GM19238 (cell line): Measurements from ENCODE around the gene TBX4.

Experiments used
- DNase-seq: peaks from one replicate; pipeline ENCODE4 v3.0.0; 2011; ENCODE audit warnings: low spot score; ENCODE audit not compliant: insufficient read length

The TBX4 gene

DNA sequence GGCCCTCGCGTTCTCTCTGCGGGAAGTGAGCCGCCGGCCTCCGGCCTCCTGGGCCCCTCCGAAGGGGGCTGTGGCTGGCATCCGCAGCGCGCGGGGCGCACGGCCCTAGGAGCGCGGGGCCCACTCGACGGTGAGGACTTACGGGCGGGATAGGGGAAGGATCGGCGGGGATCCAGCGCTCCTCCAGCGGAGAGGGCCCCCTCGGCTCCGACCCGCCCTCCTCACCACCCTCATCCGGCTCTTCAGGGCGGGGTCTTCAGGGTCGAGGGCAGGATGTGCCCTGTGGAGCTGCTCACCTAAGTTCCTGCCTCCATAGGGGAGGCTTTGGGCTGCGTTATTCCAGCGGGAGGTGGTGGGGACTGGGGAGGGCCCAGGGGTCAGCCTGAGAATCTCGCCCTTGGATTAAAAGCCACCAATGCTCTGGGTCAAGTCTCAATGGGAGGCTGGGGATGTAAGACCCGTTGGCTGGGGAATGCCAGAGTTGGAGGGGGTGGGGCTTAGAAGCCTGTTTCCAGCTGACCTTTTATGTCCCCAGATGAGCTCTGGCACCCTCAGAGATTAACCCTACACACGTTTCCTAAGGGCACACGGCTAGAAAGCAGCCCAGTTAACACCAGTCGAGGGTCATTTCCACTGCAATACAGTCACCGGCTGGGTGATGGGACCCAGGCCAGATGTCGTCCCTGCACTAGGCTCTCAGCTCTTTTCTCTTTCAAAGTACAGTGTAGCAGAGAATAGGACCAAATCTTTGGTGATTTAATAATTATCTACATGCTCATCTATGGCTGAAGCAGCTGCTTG lies 39.2 kb upstream of the TBX4 start:
- no peak for DNase-seq

DNA sequence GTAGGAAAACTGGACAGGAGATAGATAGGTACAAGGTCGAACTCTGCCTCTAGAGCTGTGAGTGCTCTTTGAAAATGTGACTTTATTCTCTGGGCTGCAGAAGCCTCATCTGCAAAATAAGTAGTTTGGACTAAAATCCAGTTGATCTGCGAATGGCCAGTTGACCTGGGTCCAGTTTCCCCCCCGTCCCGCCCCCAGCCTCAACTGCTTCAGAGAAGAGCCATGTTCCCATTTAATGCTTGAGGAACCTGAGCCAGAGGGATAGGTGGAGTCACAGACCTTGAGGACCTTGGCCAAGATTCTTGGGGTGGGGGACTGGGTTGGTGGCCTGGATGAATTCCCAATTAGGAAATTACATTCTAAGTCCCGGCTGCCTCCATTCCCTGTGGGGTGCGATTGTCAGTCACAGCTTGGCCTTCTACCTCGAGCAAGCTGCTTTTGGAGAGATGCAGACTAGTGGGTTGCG lies 38.5 kb upstream of the TBX4 start:
- DNase-seq, result no peak

DNA sequence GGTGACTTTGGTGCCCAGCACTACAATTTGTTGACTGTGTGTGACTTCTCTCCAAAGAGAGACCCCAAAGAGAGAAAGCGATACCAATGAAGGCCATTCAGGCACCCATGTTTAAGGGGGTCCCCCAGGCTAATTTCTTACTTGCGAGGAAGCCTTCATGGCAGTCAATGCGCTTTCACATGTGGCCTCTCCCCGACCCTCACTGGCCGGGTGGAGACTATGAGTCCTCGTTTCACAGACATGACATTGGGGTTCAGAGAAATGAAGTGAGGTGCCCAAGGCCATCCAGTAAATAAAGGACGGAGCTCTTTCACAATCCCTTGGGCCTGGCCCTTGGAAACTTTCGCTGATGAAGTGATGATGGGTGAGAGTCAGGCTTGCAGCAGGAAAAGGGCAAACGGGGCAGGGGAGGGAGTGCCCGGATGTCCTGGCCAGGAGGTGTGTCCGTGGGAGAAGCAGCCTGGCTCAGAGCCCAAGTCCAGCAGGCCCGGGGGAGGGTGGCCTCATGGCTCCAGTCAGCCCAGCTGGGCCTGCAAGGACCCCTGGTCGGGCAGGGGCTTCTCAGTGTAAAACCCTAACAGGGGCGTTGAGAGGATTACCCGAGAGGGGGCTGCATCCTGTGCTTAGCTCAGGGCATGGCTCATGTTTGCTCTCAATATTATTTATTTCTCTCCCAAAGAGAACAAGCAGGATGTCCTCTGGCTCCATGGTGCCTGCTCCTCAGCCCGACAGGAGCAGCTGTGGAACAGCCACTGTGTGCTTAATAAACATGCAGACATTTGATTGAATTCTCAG lies 37.9 kb upstream of the TBX4 start:
- DNase-seq, result no peak

DNA sequence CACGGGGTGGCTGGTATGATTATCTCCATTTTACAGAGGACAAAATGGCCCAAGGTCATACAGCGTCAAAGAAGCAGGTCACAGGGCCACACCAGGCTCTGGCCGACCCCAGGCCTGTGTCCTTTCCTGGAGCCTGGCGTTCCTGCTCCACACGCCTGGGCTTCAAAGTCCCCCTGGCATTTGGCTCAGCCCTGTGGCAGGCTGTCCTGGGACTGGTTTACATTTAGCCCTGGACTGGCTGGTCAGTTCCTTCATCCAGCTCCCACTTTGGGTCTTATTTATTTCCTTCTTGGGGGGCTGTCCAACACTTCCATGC lies 37.3 kb upstream of the TBX4 start:
- no peak for DNase-seq

- no peak for DNase-seq
Measured at GRCh38 chr17:61415374-61416210, 36.6 kb upstream of the TBX4 start.

GRCh38 chr17:61416211-61416539 lies 36.0 kb upstream of the TBX4 start:
- DNase-seq, result no peak

DNA sequence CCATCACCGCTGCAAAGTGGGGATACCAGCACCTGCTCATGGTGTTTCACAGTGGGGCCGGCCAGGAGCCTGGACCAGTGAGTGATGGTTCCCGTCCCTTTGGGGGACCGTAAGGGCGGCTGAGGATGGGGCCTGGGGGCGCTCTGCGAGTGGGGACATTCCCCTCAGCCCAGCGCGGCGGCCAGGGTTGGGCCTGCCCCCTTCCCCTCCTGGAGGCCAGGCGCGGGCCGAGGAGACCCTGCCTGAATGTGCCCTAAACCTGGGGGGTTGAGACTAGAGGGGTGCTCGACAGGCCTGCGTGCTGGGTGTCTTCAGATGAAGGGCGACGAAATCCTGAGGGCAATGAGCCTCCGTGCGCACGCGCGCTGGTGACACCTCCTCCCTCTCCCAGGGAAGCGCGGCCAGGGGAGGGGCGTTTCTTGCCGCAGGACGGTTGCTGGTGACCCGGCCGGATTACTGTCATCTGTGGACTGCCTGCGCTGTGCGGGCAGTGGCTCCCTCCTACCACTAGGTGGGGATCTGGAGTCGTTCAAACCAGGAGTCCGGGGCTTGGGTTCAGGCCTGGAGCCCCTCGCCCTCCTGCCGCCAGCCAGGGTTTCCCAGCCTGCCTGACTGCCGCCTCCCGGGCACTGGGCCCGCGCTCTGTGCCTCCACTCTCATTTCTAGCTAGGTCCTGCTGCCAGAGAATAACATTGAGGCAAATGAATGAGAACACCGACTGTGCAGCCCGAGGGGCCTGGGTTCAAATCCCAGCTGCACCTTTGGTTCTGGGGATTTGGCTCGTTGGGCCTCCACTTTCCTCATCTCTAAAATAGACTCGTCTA lies 35.5 kb upstream of the TBX4 start:
- DNase-seq, result no peak

DNA sequence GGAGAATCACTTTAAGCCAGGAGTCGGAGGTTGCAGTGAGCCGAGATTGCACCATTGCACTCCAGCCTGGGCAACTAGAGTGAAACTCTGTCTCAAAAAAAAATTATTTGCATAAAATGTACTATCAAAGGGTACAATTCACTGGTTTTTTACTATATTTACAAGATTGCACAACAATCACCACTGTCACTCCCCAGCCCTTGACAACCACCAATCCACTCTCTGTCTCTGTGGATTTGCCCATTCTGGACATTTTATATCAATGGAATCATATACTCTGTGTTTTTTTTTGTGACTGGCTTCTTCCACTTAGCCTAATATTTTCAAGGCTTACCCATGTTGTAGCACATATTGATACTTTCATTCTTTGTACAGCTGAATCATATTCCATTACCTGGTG lies 33.8 kb upstream of the TBX4 start:
- no peak for DNase-seq

- DNase-seq, result no peak
Measured at GRCh38 chr17:61419496-61420046, 32.7 kb upstream of the TBX4 start.

DNA sequence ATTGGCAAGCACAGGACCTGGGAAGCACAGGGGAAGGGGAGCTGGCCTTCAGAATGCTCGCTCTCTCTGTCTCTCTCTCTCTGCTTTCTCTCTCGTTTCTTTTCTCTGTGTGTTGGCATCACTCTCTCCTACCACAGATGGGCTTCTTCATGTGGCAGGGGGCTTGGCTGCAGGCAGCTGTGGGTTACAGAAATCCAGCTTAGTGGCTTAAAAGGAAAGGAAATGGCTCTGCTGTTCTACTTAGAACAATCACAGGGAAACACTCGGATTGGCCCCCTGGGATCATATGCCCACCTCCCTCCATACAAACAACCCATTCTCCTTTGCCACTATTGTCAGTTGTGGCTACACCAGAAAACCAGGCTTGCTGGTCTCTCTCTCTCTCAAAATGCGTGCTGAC lies 32.2 kb upstream of the TBX4 start:
- no peak for DNase-seq

DNA sequence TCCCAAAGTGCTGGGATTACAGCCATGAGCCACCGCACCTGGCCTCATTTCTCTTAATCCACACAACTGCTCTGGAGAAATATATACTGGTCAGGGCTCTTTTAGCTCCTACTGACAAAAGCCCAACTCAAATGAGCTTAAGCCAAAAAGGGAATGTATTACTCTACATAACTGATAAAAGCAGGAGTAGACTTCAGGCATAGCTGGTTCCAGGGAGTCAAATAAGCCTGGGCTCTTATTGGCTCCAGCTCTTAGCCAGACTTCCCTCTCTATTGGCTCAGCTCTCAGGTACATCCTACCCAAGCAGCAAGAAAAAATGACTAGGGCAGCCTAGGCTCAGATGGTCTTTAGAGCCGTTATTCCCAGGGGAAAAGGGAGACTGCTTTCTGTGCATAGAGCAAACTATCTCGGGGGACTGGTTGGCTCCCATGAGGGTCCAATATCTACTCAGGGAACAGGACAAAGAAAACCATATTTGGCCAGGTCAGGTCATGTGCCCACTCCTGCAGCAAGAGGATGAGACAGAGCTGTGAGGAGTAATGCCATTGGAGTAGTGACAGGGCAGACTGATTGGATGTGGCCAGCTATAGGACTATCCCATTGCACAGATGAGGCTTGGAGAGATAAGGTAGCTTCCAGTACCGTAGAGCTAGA lies 31.4 kb upstream of the TBX4 start:
- no peak for DNase-seq

DNA sequence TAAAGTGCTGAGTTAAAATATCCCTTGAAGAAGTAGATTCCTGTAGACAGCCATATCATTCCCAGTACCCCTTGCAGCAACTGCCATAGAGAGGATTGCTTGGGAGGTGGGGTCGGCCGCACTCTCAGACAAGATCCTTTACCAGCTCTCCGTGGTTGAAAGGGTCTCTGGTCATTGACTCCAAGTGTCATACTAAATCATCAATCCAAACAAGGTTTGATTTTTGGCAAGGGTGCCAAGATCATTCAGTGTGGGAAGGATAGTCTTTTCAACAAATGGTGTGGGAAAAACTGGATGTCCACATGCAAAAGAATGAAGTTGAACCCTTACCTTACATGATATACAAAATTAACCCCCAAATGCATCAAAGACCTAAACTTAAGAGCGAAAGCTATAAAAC lies 30.8 kb upstream of the TBX4 start:
- no peak for DNase-seq

DNA sequence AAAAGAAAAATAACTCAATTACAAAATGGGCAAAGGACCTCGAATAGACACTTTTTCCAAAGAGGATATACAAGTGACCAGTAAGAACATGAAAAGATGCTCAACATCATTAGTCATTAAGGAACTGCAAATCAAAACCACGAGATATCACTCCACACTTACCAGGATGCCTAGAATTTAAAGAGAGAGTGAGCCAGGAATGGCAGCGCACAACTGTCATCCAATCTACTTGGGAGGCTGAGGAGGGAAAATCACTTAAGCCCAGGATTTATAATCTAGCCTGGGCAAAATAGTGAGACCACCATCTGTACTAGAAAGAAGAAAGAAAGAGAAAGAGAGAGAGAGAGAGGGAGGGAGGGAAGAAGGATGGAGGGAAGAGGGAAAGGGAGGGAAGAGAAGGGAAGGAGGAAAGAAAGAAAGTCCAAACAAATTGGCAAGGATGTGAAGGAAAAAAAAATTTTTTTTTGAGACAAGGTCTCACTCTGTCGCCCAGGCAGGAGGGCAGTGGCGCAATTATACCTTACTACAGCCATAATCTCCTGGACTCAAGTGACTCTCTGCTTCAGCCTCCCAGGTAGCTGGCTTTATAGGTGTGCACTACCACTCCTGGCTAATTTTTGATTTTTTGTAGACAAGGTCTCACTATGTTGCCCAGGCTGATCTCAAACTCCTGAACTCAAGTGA lies 30.0 kb upstream of the TBX4 start:
- DNase-seq, result no peak

DNA sequence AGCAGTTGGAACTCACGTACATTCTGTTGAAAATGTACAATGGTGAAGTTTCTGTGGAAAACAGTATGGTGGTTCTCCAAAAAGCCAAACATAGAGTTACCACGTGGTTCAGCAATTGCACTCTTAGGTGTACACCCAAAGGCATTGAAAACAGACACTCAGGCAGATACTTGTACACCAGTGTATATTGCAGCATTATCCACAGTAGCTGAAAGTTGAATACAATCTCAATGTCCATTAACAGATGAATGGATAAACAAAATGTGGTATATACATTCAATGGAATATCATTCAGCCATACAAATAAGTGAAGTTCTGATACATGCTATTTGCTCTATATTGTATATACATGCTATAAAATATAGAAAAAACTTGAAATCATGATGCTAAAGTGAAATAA lies 29.4 kb upstream of the TBX4 start:
- DNase-seq, result no peak

DNA sequence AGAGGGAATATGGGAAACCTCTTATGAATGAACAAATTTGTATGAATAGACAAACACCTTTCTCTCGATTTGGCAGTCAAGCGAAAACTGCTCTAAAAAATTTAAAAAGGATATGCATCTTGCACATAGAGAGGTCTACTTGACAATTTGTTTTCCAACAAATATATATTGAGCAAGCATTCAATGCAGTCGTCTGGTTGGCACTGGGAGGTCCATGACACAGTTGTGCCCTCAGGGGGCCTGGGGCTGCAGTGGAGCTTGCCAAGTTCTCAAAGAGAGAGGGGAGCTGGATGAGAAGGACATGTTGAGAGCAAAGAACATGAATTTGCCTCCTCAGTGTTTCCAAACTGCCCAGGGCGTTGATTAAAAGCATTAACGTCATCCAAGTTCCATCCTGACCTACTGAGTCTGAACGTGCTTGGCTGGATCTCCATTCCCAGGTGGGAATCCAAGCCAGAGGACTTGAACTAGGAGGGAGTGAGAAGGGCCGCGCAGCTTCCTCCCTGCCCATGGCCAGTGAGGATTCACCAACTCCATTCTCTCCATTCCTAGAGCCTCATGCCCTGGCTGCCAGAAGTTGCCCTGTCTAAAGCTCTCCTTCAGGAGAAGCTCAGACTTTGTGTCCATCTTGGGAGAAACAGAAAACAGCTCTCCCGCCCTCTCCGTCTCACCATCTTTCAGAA lies 28.1 kb upstream of the TBX4 start:
- no peak for DNase-seq

DNA sequence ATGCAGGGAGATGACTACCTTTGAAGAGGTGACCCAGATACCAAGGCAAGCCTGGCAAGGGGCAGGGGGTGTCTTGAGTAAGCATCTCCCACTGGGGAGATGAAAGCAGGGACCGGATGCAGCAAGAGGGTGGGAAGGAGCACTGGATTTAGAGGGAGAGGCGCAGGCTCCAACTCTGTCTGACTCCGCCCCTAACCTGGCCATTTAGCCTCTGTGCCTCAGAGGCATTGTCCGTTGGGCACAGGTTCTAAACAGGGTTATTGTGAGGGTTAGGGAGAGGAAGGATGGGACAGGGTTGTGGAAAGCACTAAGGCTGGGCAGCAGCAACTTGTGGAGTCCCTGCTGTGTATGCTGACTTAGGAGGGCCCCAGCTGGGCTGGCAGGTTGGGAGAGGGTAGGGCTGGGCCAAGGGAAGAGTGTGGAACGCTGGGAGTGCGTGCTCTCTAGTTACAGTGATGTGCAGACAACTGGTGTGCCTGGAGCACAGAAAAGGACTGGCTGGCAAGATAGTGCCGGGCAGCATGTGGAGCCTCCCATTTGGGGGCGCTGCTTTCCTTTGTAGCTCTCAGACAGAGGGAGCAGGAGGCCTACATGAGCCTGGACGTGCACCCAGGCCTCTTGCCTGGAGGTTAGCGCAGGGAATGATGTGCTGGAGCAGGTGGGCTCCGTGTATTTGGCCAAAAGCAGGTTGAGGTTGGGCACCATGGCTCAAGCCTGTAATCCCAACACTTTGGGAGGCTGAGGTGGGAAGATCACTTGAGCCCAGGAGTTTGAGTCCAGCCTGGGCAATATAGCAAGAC lies 26.3 kb upstream of the TBX4 start:
- no peak for DNase-seq

DNA sequence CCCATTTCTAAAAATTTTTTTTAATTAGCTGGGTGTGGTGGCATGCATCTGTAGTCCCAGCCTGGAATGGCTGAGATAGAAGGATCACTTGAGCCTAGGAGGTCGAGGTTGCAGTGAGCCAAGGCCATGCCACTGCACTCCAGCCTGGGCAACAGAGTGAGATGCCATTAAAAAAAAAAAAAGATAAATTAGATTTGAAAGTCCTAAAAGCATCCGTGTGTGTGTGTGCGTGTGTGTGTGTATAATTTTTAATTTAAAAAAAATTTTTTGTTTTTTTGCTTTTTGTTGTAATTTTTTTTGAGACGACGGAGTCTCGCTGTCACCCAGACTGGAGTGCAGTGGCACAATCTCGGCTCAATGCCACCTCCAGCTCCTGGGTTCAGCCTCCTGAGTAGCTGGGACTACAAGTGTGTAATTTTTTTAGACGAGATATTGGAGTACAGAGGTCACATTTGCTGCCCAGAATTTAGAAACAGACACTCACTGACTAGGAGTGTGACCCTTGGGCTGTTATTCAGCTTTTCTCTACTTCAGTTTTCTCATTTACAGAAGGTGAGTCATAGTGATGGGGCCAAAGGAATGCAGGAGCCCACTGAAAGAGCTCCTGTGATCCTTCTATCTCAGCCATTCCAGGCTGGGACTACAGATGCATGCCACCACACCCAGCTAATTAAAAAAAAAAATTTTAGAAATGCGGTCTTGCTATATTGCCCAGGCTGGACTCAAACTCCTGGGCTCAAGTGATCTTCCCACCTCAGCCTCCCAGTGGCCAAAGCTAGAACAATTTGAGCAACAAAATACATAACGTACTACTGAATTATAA lies 25.5 kb upstream of the TBX4 start:
- DNase-seq, result no peak

- no peak for DNase-seq
Measured at GRCh38 chr17:61427567-61427966, 24.7 kb upstream of the TBX4 start.
